Measurements from ENCODE around the gene ASB2. TPM values are rescaled to one million over a fixed set of nuclear protein-coding genes. Genes with fewer than 3 reads are reported as not detected.

Gene ASB2
- total RNA-seq, 2 donors from 2014 or later, result 0.11 TPM; not detected in 1

- no peaks in the 10 kb centered on the region for H3K9me3 ChIP-seq (ENCODE audit: control insufficient read depth, low read length)
- no peak overlapping the region for H3K4me3 Mint-ChIP-seq
- no peaks in the 10 kb centered on the region for H3K27me3 ChIP-seq (ENCODE audit: control insufficient read depth, insufficient read depth, low read length, poor library complexity, severe bottlenecking)
- no peak overlapping the region for H3K27ac ChIP-seq (ENCODE audit: low read depth, low read length)
- no peaks in the 10 kb centered on the region for H3K27me3 Mint-ChIP-seq (ENCODE audit: insufficient read depth)
- H3K4me1 ChIP-seq (ENCODE audit: control insufficient read depth, insufficient read depth, low read length), result no peaks in the 10 kb centered on the region
- no peaks in the 10 kb centered on the region for H3K4me1 Mint-ChIP-seq
- no peak overlapping the region for H3K27ac Mint-ChIP-seq
- no peaks in the 10 kb centered on the region for H3K9me3 Mint-ChIP-seq
- H3K36me3 Mint-ChIP-seq (ENCODE audit: low read depth), result no peaks in the 10 kb centered on the region
- no peak for TF ChIP-seq CTCF (conservative IDR thresholded peaks at IDR 0.05)
- no peaks in the 10 kb centered on the region for H3K36me3 ChIP-seq (ENCODE audit: control insufficient read depth, insufficient read depth, low read length)
- whole genome bisulfite sequencing, 2 experiments (ENCODE audit: insufficient coverage in 1 of 2, insufficient read length in 1 of 2), result 94 to 100% methylated on average over 3 to 13 of the region's 13 CpGs
- H3K4me3 ChIP-seq (ENCODE audit: low read length), result no peak overlapping the region
- DNase-seq, result no peak
- H3K9ac ChIP-seq (ENCODE audit: extremely low read depth, low read length, poor library complexity, severe bottlenecking), result no peak overlapping the region
These were observed 47.3 kb downstream of the ASB2 start for GRCh38 chr14:93929048-93929535.

- H3K9me3 Mint-ChIP-seq, result no peaks in the 10 kb centered on the region
- H3K4me1 Mint-ChIP-seq, result no peaks in the 10 kb centered on the region
- H3K27me3 Mint-ChIP-seq (ENCODE audit: insufficient read depth), result no peaks in the 10 kb centered on the region
- no peaks in the 10 kb centered on the region for H3K36me3 Mint-ChIP-seq (ENCODE audit: low read depth)
- Histone ChIP-seq H3K27ac (ENCODE audit: low read depth, low read length) (peak overlapping the region; percentile 99), H3K4me1 (ENCODE audit: control insufficient read depth, insufficient read depth, low read length) (no peaks in the 10 kb centered on the region), H3K36me3 (ENCODE audit: control insufficient read depth, insufficient read depth, low read length) (no peaks in the 10 kb centered on the region), H3K27me3 (ENCODE audit: control insufficient read depth, insufficient read depth, low read length, poor library complexity, severe bottlenecking) (no peaks in the 10 kb centered on the region), H3K9me3 (ENCODE audit: control insufficient read depth, low read length) (no peaks in the 10 kb centered on the region), H3K9ac (ENCODE audit: extremely low read depth, low read length, poor library complexity, severe bottlenecking) (no peak overlapping the region), H3K4me3 (ENCODE audit: low read length) (no peak overlapping the region)
- no peak overlapping the region for H3K4me3 Mint-ChIP-seq
- no peak for TF ChIP-seq CTCF (conservative IDR thresholded peaks at IDR 0.05)
- no peak overlapping the region for H3K27ac Mint-ChIP-seq
- WGBS, 2 experiments (ENCODE audit: insufficient coverage in 1 of 2, insufficient read length in 1 of 2), result 88 to 91% methylated on average over 21 to 26 of the region's 26 CpGs
- no peak for DNase-seq
These were observed 48.0 kb downstream of the ASB2 start for GRCh38 chr14:93928184-93929047.

GRCh38 chr14:93927800-93928145 is 48.6 kb downstream of the ASB2 start:
- no peaks in the 10 kb centered on the region for H3K36me3 Mint-ChIP-seq (ENCODE audit: low read depth)

More at GRCh38 chr14:93927800-93928145, 48.6 kb downstream of the ASB2 start:
- DNase-seq, result no peak
- H3K4me3 Mint-ChIP-seq, result no peak overlapping the region
- no peak for TF ChIP-seq CTCF (conservative IDR thresholded peaks at IDR 0.05)
- Histone ChIP-seq H3K36me3 (ENCODE audit: control insufficient read depth, insufficient read depth, low read length) (no peaks in the 10 kb centered on the region), H3K27me3 (ENCODE audit: control insufficient read depth, insufficient read depth, low read length, poor library complexity, severe bottlenecking) (no peaks in the 10 kb centered on the region), H3K9ac (ENCODE audit: extremely low read depth, low read length, poor library complexity, severe bottlenecking) (no peak overlapping the region), H3K4me3 (ENCODE audit: low read length) (no peak overlapping the region), H3K9me3 (ENCODE audit: control insufficient read depth, low read length) (no peaks in the 10 kb centered on the region), H3K4me1 (ENCODE audit: control insufficient read depth, insufficient read depth, low read length) (no peaks in the 10 kb centered on the region), H3K27ac (ENCODE audit: low read depth, low read length) (peak overlapping the region; percentile 99)
- 82 to 88% methylated on average over 4 to 6 of the region's 6 CpGs for WGBS, 2 experiments (ENCODE audit: insufficient coverage in 1 of 2, insufficient read length in 1 of 2)
- H3K27me3 Mint-ChIP-seq (ENCODE audit: insufficient read depth), result no peaks in the 10 kb centered on the region
- H3K9me3 Mint-ChIP-seq, result no peaks in the 10 kb centered on the region
- H3K27ac Mint-ChIP-seq, result no peak overlapping the region
- no peaks in the 10 kb centered on the region for H3K4me1 Mint-ChIP-seq
